Measurements from ENCODE around the gene SLC6A18.

Gene SLC6A18

DNA sequence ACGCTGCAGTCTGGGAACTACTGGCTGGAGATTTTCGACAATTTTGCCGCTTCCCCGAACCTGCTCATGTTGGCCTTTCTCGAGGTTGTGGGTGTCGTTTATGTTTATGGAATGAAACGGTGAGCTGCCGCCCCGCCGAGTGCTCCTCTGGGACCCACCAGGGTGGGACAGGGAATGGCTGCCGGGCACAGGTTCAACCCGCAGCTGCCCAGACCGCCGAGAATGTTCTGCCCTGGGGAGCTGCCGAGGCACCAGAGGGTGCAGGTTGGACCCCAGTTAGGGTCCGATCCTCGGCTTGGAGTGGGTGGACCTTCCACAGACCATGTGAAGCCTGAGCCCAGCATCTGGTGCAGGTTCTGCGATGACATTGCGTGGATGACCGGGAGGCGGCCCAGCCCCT, 19.1 kb downstream of the SLC6A18 start:
- no peak overlapping the region for H3K4me3 ChIP-seq (ENCODE audit: low read length)
- DNase-seq (ENCODE audit: low read depth, low spot score): no peak

DNA sequence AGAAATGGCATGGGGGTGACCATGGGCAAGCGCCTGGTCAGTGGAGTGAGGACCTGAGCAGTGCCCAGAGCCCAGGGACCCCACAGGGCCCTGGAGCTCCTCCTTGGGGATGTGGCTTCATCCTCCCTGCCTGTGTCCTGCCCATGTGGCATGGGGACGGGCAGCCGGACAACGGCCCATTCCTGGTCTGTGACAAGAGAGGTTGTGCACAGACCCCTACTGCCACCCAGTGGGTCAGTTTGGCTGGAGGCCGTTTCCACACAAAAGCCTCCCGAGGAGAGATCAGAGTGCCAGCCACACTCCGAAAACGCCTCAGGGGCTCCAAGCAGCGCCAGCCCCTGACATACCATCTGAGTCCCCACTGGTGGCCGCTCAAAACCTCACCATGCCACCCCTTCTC, 19.8 kb downstream of the SLC6A18 start:
- no peak for DNase-seq (ENCODE audit: low read depth, low spot score)
- H3K4me3 ChIP-seq (ENCODE audit: low read length): no peak overlapping the region

DNA sequence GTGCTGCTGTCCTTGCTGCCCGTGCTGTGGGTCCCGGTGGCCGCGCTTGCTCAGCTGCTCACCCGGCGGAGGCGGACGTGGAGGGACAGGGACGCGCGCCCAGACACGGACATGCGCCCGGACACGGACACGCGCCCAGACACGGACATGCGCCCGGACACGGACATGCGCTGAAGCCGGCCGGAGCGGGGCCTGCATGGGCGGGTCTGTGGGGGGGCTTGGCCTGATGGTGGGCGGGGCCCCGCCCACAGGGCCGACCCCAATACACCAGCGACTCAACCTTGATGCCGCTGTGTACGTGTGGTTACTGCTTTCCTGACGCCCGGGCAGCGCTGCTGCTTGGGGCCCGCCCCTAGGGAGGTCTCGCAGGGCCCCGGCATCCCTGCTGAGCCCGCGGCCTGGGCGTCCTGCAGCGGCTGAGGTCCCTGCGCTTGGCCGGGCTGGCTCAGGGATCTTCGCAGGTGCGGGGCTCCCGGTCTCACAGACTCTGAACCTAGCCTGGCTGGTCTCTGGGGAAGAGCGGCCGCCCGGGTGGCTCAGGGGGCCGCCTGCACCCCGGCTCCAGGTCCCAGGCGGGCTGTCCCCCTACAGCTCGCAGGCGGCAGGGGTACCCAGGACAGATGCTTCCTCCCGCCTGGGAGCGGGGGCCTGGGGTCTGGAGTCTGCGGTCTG, 20.9 kb downstream of the SLC6A18 start:
- no peak for DNase-seq (ENCODE audit: low read depth, low spot score)
- no peak overlapping the region for H3K4me3 ChIP-seq (ENCODE audit: low read length)

DNA sequence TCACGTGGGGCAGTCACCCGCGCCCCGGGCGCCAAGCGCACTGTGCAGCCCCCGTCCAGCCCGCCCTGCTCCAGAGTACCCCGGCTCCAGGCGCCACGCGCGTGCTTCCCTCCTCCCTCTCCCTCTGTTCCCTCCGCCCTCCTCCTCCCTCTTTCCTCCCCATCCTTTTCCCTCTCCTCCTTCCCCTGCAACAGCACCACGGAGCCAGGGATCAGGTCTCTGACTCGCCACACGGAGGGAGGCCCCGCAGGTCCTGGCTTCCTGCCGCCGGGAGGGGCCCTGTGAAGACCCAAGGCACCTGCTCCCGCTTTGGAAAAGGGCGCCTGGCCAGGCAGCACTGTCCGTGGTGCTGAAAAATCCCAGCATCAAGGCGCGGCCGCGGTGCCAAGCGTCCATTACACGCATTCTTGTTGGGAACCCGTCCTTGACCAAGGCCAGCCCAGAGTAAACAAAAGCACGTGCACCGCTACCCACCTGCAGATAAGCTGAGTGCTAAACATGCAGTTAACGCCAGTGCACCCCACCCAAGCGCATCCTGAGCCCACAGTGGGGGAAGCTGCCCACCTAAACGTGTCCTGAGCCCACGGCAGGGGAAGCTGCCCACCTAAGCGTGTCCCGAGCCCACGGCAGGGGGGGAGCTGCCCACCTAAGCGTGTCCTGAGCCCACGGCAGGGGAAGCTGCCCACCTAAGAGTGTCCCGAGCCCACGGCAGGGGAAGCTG, 21.7 kb downstream of the SLC6A18 start:
- no peak overlapping the region for H3K4me3 ChIP-seq (ENCODE audit: low read length)
- DNase-seq (ENCODE audit: low read depth, low spot score): no peak

DNA sequence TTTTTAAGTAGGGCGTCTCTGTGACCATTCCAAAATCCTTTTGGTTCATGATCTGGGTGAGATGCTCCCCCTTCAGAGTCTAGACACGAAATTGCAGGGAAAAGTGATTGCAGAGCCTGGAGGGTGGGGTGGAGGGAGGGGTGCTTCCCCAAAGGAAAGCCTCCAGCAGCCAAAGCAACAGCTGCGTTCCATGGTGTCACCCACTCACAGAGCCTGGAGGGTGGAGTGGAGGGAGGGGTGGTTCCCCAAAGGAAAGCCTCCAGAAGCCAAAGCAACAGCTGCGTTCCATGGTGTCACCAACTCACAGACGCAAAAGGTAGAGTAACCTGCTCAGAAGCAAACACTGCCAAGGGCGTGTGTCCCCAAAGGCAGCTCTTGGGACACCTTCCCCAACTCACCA, 22.6 kb downstream of the SLC6A18 start:
- no peak overlapping the region for H3K4me3 ChIP-seq (ENCODE audit: low read length)

DNA sequence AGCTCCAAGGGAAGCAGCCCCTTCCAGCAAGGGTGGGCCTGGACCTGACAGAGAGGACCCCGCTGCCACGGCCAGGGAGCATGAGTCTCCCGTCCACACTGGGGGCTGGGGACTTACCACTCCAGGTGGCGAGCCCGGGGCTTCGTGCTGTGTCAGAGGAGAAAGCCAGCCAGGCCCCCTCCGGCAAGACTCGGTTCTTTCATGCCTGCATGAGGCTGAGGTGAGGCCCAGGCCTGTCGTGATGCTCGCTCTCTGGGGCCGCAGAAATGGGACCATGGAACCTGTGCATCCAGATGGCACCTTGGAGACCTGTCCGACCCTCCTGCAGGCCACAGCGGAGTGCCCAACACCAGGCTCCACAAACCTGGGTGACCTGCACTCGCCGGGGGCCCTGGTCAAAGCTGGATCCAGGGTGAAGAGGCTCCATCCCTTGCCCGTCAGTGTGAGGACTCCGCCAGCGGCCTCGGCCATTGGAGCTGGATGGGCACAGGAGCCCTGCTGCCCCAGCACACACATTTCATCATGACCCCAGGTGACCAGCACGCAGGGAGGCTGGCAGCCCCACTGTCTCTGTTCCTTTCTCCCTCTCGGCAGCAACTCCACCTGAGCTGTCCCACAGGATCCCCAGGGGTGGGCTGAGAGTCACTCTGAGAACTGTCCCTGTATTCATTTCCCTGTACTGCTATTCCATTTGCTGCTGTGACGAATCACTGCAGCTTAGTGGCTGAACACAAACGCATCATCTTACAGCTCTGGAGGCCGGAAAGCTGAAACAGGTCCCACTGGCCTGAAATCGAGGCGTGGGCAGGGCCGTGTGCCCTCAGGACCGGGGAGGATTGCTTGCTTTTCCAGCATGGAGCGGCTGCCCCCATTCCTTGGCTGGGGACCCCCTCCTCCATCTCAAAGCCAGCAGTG, 24.4 kb downstream of the SLC6A18 start:
- DNase-seq (ENCODE audit: low read depth, low spot score): no peak

More for the DNA sequence above, 22.6 kb downstream of the SLC6A18 start:
- no peak for DNase-seq (ENCODE audit: low read depth, low spot score)

DNA sequence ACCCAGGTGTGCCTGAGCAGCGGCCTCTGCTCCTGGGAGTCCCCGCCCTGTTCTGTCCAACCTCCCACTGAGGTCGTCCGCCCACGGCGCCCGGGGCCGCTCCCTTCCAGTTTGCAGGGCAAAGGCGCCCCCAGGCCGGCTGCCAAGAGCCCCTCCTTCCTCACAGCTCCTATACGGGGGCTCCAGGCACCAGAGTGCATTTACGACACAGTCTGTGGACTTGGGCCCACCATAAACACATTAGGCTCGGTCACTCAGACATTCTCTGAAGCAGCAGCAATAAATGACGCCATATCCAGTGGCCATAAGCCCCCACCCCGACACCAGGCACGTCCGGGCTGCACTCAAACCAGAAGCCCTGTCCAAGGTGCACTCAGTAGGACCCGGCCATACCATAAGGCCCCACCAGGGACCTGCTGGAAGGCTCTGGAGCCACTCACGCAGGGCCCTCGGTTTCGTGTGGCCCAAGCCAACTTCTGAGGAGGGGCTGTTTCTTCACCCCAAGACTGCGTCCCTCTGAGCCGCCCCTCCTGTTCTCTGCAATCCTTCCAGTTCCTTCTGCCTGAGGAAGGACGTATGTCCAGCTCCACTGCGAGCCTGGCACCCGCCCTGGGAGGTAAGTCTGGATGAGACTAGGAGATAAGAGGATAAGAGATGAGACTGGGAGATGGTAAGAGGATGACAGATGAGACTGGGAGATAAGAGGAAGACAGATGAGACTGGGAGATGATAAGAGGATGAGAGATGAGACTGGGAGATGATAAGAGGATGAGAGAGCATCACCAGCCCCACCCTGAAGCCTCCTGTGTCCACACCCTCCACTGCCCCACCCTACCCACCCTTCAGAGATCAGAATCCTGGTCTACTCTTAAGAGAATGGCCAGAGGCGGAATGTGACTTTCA, 26.7 kb downstream of the SLC6A18 start:
- no peak overlapping the region for H3K4me3 ChIP-seq (ENCODE audit: low read length)
- DNase-seq (ENCODE audit: low read depth, low spot score): no peak

More for the DNA sequence above, 24.4 kb downstream of the SLC6A18 start:
- H3K4me3 ChIP-seq (ENCODE audit: low read length): no peak overlapping the region

DNA sequence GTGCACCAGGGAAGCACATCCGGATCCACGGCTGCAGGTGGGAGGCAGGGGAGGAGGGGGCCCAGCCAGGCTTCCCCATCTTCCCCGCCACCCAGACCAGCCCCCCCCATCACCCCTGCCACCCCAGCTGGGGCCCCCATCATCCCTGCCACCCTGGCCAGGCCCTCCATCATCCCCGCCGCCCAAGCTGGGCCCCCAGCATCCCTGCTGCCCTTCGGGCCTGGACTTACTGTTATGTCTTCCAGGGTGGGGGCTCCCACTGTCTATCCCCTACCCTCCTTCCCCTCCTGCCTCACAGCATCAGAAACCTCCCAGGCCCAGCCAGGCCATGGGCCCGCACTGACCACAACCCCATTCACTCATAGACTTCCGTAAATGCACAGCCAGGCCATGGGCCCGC, 27.5 kb downstream of the SLC6A18 start:
- H3K4me3 ChIP-seq (ENCODE audit: low read length): no peak overlapping the region
- no peak for DNase-seq (ENCODE audit: low read depth, low spot score)

GRCh38 chr5:1253456-1254105, 28.4 kb downstream of the SLC6A18 start:
- no peak for DNase-seq (ENCODE audit: low read depth, low spot score)
- no peak overlapping the region for H3K4me3 ChIP-seq (ENCODE audit: low read length)

DNA sequence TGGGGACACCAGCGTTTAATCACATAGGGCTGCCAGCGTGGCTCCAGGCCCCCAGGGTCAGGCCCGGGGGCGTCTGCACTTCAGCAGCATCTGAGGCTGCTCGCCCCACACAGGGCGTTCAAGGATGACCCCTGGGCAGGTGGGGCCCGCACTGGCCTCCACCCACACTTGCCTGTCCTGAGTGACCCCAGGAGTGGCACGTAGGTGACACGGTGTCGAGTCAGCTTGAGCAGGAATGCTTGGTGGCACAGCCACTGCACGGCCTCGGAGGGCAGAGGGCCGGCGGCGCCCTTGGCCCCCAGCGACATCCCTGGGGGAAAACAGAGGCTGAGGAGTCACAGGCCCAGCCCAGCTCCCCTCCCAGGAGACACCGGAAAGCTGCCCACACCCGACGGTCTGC, 29.0 kb downstream of the SLC6A18 start:
- DNase-seq (ENCODE audit: low read depth, low spot score): no peak
- H3K4me3 ChIP-seq (ENCODE audit: low read length): no peak overlapping the region

DNA sequence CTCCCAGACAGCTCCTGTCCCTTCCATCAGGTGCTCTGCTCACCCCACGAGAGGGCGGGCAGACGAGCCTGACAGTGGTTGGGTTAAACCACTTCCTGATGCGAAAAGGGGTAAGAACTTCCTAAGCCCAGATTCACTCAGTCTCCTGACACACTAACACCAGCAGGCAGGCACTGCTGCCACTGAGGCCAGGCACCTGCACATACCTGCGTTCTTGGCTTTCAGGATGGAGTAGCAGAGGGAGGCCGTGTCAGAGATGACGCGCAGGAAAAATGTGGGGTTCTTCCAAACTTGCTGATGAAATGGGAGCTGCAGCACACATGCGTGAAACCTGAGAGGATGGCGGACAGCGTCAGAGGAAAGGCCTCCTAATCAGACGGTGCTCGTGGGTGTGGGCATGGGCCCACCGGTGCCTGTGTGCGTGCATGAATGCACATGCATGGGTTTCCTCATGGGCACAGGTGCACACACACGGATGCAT, 29.9 kb downstream of the SLC6A18 start:
- DNase-seq (ENCODE audit: low read depth, low spot score): peak; percentile 93
- peak overlapping the region; percentile 25 for H3K4me3 ChIP-seq (ENCODE audit: low read length)

- H3K4me3 ChIP-seq (ENCODE audit: low read length): no peak overlapping the region
These were observed 31.6 kb downstream of the SLC6A18 start for GRCh38 chr5:1256776-1257175.

GRCh38 chr5:1257363-1257762, 32.2 kb downstream of the SLC6A18 start:
- H3K4me3 ChIP-seq (ENCODE audit: low read length): no peak overlapping the region

More at GRCh38 chr5:1256776-1257175, 31.6 kb downstream of the SLC6A18 start:
- DNase-seq (ENCODE audit: low read depth, low spot score): no peak

GRCh38 chr5:1257841-1258240, 32.7 kb downstream of the SLC6A18 start:
- H3K4me3 ChIP-seq (ENCODE audit: low read length): no peak overlapping the region
- DNase-seq (ENCODE audit: low read depth, low spot score): no peak

More at GRCh38 chr5:1257363-1257762, 32.2 kb downstream of the SLC6A18 start:
- no peak for DNase-seq (ENCODE audit: low read depth, low spot score)

GRCh38 chr5:1259806-1260480, 34.8 kb downstream of the SLC6A18 start:
- H3K4me3 ChIP-seq (ENCODE audit: low read length): no peak overlapping the region

DNA sequence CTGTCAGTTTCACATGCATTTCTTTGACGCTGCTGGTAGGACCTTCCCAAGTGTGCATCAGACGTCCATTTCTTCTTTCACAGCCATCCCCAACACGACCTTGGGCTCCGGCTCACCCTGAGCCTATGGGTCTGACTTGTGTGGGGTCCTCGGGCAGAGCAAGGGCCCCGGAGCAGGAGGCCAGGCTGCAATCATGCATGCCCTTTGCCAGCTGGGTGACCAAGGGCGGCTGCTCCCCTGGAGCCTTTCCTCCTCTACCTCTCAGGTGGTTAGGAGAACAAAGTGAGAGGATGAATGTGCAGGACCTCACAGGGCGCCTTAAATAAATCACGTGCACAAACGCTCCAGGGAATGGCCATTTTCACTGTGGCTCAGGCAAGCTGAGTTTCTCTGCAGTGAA, 36.5 kb downstream of the SLC6A18 start:
- H3K4me3 ChIP-seq (ENCODE audit: low read length): no peak overlapping the region
- no peak for DNase-seq (ENCODE audit: low read depth, low spot score)

More at GRCh38 chr5:1259806-1260480, 34.8 kb downstream of the SLC6A18 start:
- no peak for DNase-seq (ENCODE audit: low read depth, low spot score)

GRCh38 chr5:1262381-1262780, 37.2 kb downstream of the SLC6A18 start:
- H3K4me3 ChIP-seq (ENCODE audit: low read length): no peak overlapping the region
- DNase-seq (ENCODE audit: low read depth, low spot score): no peak

GRCh38 chr5:1264211-1264610, 39.0 kb downstream of the SLC6A18 start:
- no peak for DNase-seq (ENCODE audit: low read depth, low spot score)
- H3K4me3 ChIP-seq (ENCODE audit: low read length): no peak overlapping the region

All from Jurkat, Clone E6-1 (cell line).